HG03039 (cell line): Measurements from ENCODE around the gene TNN.
"Not testable (repeated sequence)": the region's sequence is repeated elsewhere in the genome, so short reads cannot be mapped to it uniquely, and the experiment has no call there.

ENCODE experiments used
- ATAC-seq: cut with Tn5 transposase; IDR thresholded peaks from one replicate; pipeline ENCODE4 v1.9.1; 2021; ENCODE audit warnings: mild to moderate bottlenecking, moderate library complexity; ENCODE audit not compliant: unreplicated experiment

Gene TNN

GRCh38 chr1:175067362-175068106 is at the start of gene TNN:
Gene TNN, plus strand, starts transcription at chr1:175067833. Its CDS starts 9,586 bp downstream, at chr1:175077419.
- no peak for ATAC-seq

GRCh38 chr1:175019524-175019923 is 48.1 kb upstream of the TNN start:
- ATAC-seq: no peak

GRCh38 chr1:175023043-175023921 is 44.4 kb upstream of the TNN start, which contains the start of gene MRPS14:
Gene MRPS14, minus strand, starts transcription at chr1:175023425. Its CDS starts 17 bp downstream, at chr1:175023408.
- peak; percentile 86 for ATAC-seq

- ATAC-seq: peak; percentile 3
Observed at GRCh38 chr1:175023922-175024242, 43.8 kb upstream of the TNN start.

GRCh38 chr1:175024773-175025172 is 42.9 kb upstream of the TNN start:
- ATAC-seq: no peak

GRCh38 chr1:175033953-175034352 is 33.7 kb upstream of the TNN start:
- no peak for ATAC-seq

- no peak for ATAC-seq
Observed at GRCh38 chr1:175034775-175035174, 32.9 kb upstream of the TNN start.

GRCh38 chr1:175035865-175036264 is 31.8 kb upstream of the TNN start:
- no peak for ATAC-seq

GRCh38 chr1:175036476-175036875 is 31.2 kb upstream of the TNN start:
- no peak for ATAC-seq

- ATAC-seq: no peak
Observed at GRCh38 chr1:175037416-175037815, 30.2 kb upstream of the TNN start.

GRCh38 chr1:175040324-175040879 is 27.2 kb upstream of the TNN start:
- no peak for ATAC-seq

- no peak for ATAC-seq
Observed at GRCh38 chr1:175042650-175043049, 25.0 kb upstream of the TNN start.

- ATAC-seq: no peak
Observed at GRCh38 chr1:175043824-175044223, 23.8 kb upstream of the TNN start.

- not testable (repeated sequence) for ATAC-seq
Observed at GRCh38 chr1:175044591-175044990, 23.0 kb upstream of the TNN start.

- no peak for ATAC-seq
Observed at GRCh38 chr1:175045097-175045496, 22.5 kb upstream of the TNN start.

- ATAC-seq: no peak
Observed at GRCh38 chr1:175045519-175045918, 22.1 kb upstream of the TNN start.

GRCh38 chr1:175050992-175051391 is 16.6 kb upstream of the TNN start:
- ATAC-seq: no peak

GRCh38 chr1:175054736-175055135 is 12.9 kb upstream of the TNN start:
- ATAC-seq: no peak

- ATAC-seq: no peak
Observed at GRCh38 chr1:175062339-175062738, 5.3 kb upstream of the TNN start.

- ATAC-seq: no peak
Observed at GRCh38 chr1:175062858-175063257, 4.8 kb upstream of the TNN start.

- ATAC-seq: no peak
Observed at GRCh38 chr1:175070818-175071217, 3.2 kb downstream of the TNN start.
